ENCODE measurements around the gene SOX12. TPM values are rescaled to one million over a fixed set of nuclear protein-coding genes. Genes with fewer than 3 reads are reported as not detected.
A peak's percentile ranks its signal among the peaks of the same experiment; 100 is the strongest.

Gene SOX12
- total and polyA plus RNA-seq, 4 donors = 2.7 to 15.9 (median 5.4) TPM

DNA sequence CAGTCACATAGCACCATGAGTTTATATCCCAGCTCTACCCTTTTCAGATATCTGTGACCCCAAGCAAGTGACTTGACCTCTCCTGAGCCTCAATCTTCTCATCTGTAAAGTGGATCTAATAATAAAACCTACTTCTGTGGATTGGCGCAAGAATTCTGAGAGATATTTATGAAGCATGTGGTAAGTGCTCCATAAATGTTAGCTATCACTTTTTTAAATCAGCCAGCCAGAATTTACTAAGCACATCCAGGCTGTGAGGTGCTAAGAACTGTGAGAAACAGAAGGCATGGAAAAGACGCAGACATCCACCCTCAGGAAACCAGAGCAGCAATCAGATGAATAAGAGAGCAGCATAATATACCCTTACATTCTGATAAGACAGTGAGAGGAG lies 35.7 kb upstream of the SOX12 start:
- H3K27ac ChIP-seq (ENCODE audit: low read depth in 1 of 2, low read length in 1 of 2) = peak overlapping the region; percentile 55 to 82
- H3K9me3 ChIP-seq (ENCODE audit: control insufficient read depth in 4 of 4, insufficient read depth in 3 of 4, low read length in 3 of 4) = no peaks in the 10 kb centered on the region
- peaks cover 0 to 2% (median 0%) of the 10 kb centered on the region in 4 donors for H3K36me3 ChIP-seq (ENCODE audit: control insufficient read depth in 4 of 4, insufficient read depth in 4 of 4, low read length in 4 of 4)
- H3K9ac ChIP-seq (ENCODE audit: insufficient read depth in 1 of 2, low read length in 2 of 2) = peak overlapping the region; percentile 84 to 99
- WGBS, 2 donors = 37% methylated on average over 2 of the region's 2 CpGs
- no peaks in the 10 kb centered on the region for H3K27me3 ChIP-seq (ENCODE audit: control insufficient read depth in 3 of 3, insufficient read depth in 3 of 3, low read length in 2 of 3)
- TF ChIP-seq, protein P1, sequence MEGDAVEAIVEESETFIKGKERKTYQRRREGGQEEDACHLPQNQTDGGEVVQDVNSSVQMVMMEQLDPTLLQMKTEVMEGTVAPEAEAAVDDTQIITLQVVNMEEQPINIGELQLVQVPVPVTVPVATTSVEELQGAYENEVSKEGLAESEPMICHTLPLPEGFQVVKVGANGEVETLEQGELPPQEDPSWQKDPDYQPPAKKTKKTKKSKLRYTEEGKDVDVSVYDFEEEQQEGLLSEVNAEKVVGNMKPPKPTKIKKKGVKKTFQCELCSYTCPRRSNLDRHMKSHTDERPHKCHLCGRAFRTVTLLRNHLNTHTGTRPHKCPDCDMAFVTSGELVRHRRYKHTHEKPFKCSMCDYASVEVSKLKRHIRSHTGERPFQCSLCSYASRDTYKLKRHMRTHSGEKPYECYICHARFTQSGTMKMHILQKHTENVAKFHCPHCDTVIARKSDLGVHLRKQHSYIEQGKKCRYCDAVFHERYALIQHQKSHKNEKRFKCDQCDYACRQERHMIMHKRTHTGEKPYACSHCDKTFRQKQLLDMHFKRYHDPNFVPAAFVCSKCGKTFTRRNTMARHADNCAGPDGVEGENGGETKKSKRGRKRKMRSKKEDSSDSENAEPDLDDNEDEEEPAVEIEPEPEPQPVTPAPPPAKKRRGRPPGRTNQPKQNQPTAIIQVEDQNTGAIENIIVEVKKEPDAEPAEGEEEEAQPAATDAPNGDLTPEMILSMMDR (IDR thresholded peaks at IDR 0.05; ENCODE audit: control extremely low read depth, extremely low read depth) = no peak
- DNase-seq (no peak), ATAC-seq (ENCODE audit: insufficient read depth, low FRiP score) (no peak)
- H3K4me1 ChIP-seq (ENCODE audit: control insufficient read depth in 5 of 5, insufficient read depth in 5 of 5, low read length in 5 of 5) = peaks cover 0 to 22% (median 14%) of the 10 kb centered on the region in 5 donors
- peak overlapping the region; percentile 69 for H3K4me3 ChIP-seq

DNA sequence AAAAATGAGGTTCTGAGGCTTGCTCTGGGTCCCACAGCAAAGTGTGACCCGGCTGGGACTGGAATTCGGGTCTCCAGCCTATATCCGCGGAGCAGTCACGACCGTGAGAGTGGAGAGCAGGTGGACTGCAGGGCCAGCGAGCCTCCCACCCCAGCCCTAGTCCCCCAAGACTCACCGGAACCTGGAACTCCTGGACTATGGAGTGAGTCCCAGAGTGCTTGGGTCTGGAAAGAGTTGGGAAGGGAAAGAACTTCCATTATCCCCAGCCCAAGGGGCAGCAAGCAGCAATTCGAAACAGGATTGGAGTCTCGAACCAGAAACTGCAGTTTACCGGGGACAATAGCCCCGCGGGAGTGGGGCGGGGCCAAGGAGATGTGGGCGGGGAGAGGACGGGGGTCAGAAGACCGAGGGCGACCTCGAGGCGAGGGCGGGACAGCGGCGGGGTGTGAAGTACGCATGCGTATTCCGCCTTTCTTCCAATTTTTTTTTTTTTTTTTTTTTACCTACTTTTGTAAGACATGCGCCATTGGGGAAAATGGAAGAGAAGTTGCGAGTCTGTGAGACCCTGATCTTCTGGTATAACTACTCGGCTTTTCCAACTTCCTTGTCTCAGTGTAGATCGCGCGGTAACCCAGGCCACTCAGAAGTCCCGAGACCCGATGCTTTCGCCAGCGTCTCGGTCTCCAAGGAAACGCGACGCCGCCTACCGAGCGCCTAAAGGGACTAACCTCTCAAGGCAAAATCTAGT lies 35.1 kb upstream of the SOX12 start, which contains the start of gene C20orf96:
C20orf96 (minus strand) TSS at position 667 of the 748 bp plus-strand sequence; CDS start at position 527, 140 bp downstream.
- TF ChIP-seq, protein P1 (IDR thresholded peaks at IDR 0.05; ENCODE audit: control extremely low read depth, extremely low read depth) = peak; percentile 2

DNA sequence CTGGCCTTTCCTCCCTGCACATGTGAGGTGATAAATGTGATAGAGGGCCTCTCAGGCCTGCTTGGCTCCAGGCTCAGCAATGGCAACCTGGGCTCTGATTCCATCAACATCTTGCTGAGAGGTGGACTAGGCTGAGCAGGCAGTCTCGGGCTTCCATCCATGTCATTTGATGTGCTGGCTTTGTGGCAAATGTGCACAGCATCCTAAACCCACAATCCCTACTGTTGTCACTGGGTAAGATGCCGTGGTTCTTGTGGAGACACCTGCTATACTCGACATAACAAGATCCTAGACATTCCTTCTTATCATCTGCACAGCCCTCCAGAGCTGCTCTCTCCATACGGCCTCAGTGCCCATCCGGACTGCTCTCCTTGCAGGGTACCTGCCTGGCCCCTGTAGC lies 30.8 kb upstream of the SOX12 start:
- Histone ChIP-seq H3K9ac (ENCODE audit: insufficient read depth in 1 of 2, low read length in 2 of 2) (no peak overlapping the region), H3K27ac (ENCODE audit: low read depth in 1 of 2, low read length in 1 of 2) (no peak overlapping the region), H3K4me1 (ENCODE audit: control insufficient read depth in 5 of 5, insufficient read depth in 5 of 5, low read length in 5 of 5) (peaks cover under 1 to 36% (median 10%) of the 10 kb centered on the region in 5 donors), H3K4me3 (no peak overlapping the region), H3K27me3 (ENCODE audit: control insufficient read depth in 3 of 3, insufficient read depth in 3 of 3, low read length in 2 of 3) (no peaks in the 10 kb centered on the region), H3K36me3 (ENCODE audit: control insufficient read depth in 4 of 4, insufficient read depth in 4 of 4, low read length in 4 of 4) (peaks cover 0 to 3% (median 0%) of the 10 kb centered on the region in 4 donors), H3K9me3 (ENCODE audit: control insufficient read depth in 4 of 4, insufficient read depth in 3 of 4, low read length in 3 of 4) (no peaks in the 10 kb centered on the region)
- WGBS, 2 donors = 93 to 94% methylated on average over 5 of the region's 5 CpGs
- DNase-seq (no peak), ATAC-seq (ENCODE audit: insufficient read depth, low FRiP score) (no peak)
- TF ChIP-seq, protein P1 (IDR thresholded peaks at IDR 0.05; ENCODE audit: control extremely low read depth, extremely low read depth) = no peak

More for the DNA sequence above, 35.1 kb upstream of the SOX12 start, which contains the start of gene C20orf96:
- H3K9ac ChIP-seq (ENCODE audit: insufficient read depth in 1 of 2, low read length in 2 of 2) = peak within 1 kb of the TSS; percentile 84 to 99
- peak within 1 kb of the TSS; percentile 62 to 82 for H3K27ac ChIP-seq (ENCODE audit: low read depth in 1 of 2, low read length in 1 of 2)
- no peaks in the 10 kb centered on the region for H3K9me3 ChIP-seq (ENCODE audit: control insufficient read depth in 4 of 4, insufficient read depth in 3 of 4, low read length in 3 of 4)
- H3K4me1 ChIP-seq (ENCODE audit: control insufficient read depth in 5 of 5, insufficient read depth in 5 of 5, low read length in 5 of 5) = peaks cover 0 to 22% (median 14%) of the 10 kb centered on the region in 5 donors
- peak within 1 kb of the TSS; percentile 69 for H3K4me3 ChIP-seq
- ATAC-seq (ENCODE audit: insufficient read depth, low FRiP score) = peak; percentile 97
- DNase-seq = peak; percentile 94 to 98 (median 97)
- 0% methylated on average over 43 of the region's 43 CpGs for WGBS, 2 donors
- H3K36me3 ChIP-seq (ENCODE audit: control insufficient read depth in 4 of 4, insufficient read depth in 4 of 4, low read length in 4 of 4) = no peaks in the 10 kb centered on the region
- H3K27me3 ChIP-seq (ENCODE audit: control insufficient read depth in 3 of 3, insufficient read depth in 3 of 3, low read length in 2 of 3) = no peaks in the 10 kb centered on the region

Measured in lung (tissue), 12 donors.